ENCODE results near the gene BUD13. TPM values are rescaled to one million over a fixed set of nuclear protein-coding genes. Genes with fewer than 3 reads are reported as not detected.

Gene BUD13
- polyA plus RNA-seq, 1 donor from 2014 or later: 19.1 TPM

GRCh38 chr11:116814502-116814901, 41.7 kb upstream of the BUD13 start:
- no peaks in the 10 kb centered on the region for H3K9me2 ChIP-seq (ENCODE audit: insufficient read depth, low read length)
- H4K20me1 ChIP-seq (ENCODE audit: insufficient read depth): no peaks in the 10 kb centered on the region
- H3K27me3 ChIP-seq (ENCODE audit: insufficient read depth, low read depth, low read length): no peaks in the 10 kb centered on the region
- no peak overlapping the region for H3K4me2 ChIP-seq (ENCODE audit: low read length)
- H3K4me3 ChIP-seq (ENCODE audit: low read length): no peak overlapping the region
- H3K9ac ChIP-seq (ENCODE audit: low read length): no peak overlapping the region
- H3F3A ChIP-seq (ENCODE audit: insufficient read depth, low read length, poor library complexity, severe bottlenecking): no peaks in the 10 kb centered on the region
- no peaks in the 10 kb centered on the region for H3K36me3 ChIP-seq (ENCODE audit: insufficient read depth, low read length)
- no peak overlapping the region for H2AFZ ChIP-seq (ENCODE audit: low read depth, low read length)
- TF ChIP-seq EP300 (conservative IDR thresholded peaks at IDR 0.05; ENCODE audit: poor library complexity, severe bottlenecking): no peak
- no peak for TF ChIP-seq POLR2AphosphoS5 (IDR thresholded peaks at IDR 0.05)
- TF ChIP-seq REST (IDR thresholded peaks at IDR 0.05; ENCODE audit: borderline replicate concordance): no peak
- no peaks in the 10 kb centered on the region for H3K9me3 ChIP-seq (ENCODE audit: low read length)
- H3K79me2 ChIP-seq (replicated peaks; ENCODE audit: insufficient read depth, low read length): no peaks in the 10 kb centered on the region
- H3K27ac ChIP-seq (ENCODE audit: low read length): no peak overlapping the region

- Histone ChIP-seq H3K27me3 (ENCODE audit: insufficient read depth, low read depth, low read length) (no peaks in the 10 kb centered on the region), H3F3A (ENCODE audit: insufficient read depth, low read length, poor library complexity, severe bottlenecking) (no peaks in the 10 kb centered on the region), H2AFZ (ENCODE audit: low read depth, low read length) (no peak overlapping the region), H3K79me2 (replicated peaks; ENCODE audit: insufficient read depth, low read length) (no peaks in the 10 kb centered on the region), H3K27ac (ENCODE audit: low read length) (no peak overlapping the region), H3K9ac (ENCODE audit: low read length) (no peak overlapping the region), H3K9me3 (ENCODE audit: low read length) (no peaks in the 10 kb centered on the region), H4K20me1 (ENCODE audit: insufficient read depth) (no peaks in the 10 kb centered on the region), H3K4me3 (ENCODE audit: low read length) (no peak overlapping the region), H3K9me2 (ENCODE audit: insufficient read depth, low read length) (no peaks in the 10 kb centered on the region), H3K36me3 (ENCODE audit: insufficient read depth, low read length) (no peaks in the 10 kb centered on the region), H3K4me2 (ENCODE audit: low read length) (no peak overlapping the region)
- TF ChIP-seq EP300 (conservative IDR thresholded peaks at IDR 0.05; ENCODE audit: poor library complexity, severe bottlenecking): no peak
- TF ChIP-seq TAF1 (IDR thresholded peaks at IDR 0.05; ENCODE audit: low read depth): no peak
- no peak for TF ChIP-seq MXI1 (conservative IDR thresholded peaks at IDR 0.05; ENCODE audit: poor library complexity, severe bottlenecking)
- no peak for TF ChIP-seq CTCF (IDR thresholded peaks at IDR 0.05; ENCODE audit: poor library complexity, severe bottlenecking)
- TF ChIP-seq RAD21 (conservative IDR thresholded peaks at IDR 0.05): no peak
- TF ChIP-seq POLR2AphosphoS5 (IDR thresholded peaks at IDR 0.05): no peak
Measured at GRCh38 chr11:116813781-116814471, 41.1 kb upstream of the BUD13 start.

- Histone ChIP-seq H3K4me2 (ENCODE audit: low read length) (no peak overlapping the region), H4K20me1 (ENCODE audit: insufficient read depth) (no peaks in the 10 kb centered on the region), H2AFZ (ENCODE audit: low read depth, low read length) (no peak overlapping the region), H3F3A (ENCODE audit: insufficient read depth, low read length, poor library complexity, severe bottlenecking) (no peaks in the 10 kb centered on the region), H3K79me2 (replicated peaks; ENCODE audit: insufficient read depth, low read length) (no peaks in the 10 kb centered on the region), H3K9ac (ENCODE audit: low read length) (no peak overlapping the region), H3K36me3 (ENCODE audit: insufficient read depth, low read length) (no peaks in the 10 kb centered on the region), H3K9me3 (ENCODE audit: low read length) (no peaks in the 10 kb centered on the region), H3K27ac (ENCODE audit: low read length) (no peak overlapping the region), H3K9me2 (ENCODE audit: insufficient read depth, low read length) (no peaks in the 10 kb centered on the region), H3K4me3 (ENCODE audit: low read length) (no peak overlapping the region), H3K27me3 (ENCODE audit: insufficient read depth, low read depth, low read length) (no peaks in the 10 kb centered on the region)
- TF ChIP-seq TAF1 (IDR thresholded peaks at IDR 0.05; ENCODE audit: low read depth) (no peak), CTCF (IDR thresholded peaks at IDR 0.05; ENCODE audit: poor library complexity, severe bottlenecking) (no peak), RAD21 (conservative IDR thresholded peaks at IDR 0.05) (no peak)
Measured at GRCh38 chr11:116813170-116813569, 40.4 kb upstream of the BUD13 start.
